Measurements from ENCODE around the gene GLYR1.

The GLYR1 gene

DNA sequence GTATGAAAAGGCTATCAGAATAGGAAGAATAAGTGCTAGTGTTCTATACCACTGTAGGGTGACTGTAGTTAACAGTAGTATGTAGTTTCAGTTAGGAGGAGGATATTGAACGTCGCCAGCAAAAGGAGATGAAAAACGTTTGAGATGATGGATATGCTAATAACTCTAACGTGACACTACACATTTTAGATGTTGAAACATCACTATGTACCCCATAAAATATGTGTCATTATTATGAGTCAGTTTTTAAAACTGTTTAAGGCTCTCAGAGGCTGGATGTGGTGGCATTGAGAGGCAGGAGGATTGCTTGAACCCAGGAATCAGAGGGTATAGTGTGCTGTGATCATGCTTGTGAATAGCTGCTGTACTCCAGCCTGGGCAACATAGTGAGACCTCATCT lies 32.0 kb upstream of the GLYR1 start:
- DNase-seq (ENCODE audit: low read depth) = no peak

GRCh38 chr16:4877380-4877685 lies 30.2 kb upstream of the GLYR1 start:
- no peak for DNase-seq (ENCODE audit: low read depth)

DNA sequence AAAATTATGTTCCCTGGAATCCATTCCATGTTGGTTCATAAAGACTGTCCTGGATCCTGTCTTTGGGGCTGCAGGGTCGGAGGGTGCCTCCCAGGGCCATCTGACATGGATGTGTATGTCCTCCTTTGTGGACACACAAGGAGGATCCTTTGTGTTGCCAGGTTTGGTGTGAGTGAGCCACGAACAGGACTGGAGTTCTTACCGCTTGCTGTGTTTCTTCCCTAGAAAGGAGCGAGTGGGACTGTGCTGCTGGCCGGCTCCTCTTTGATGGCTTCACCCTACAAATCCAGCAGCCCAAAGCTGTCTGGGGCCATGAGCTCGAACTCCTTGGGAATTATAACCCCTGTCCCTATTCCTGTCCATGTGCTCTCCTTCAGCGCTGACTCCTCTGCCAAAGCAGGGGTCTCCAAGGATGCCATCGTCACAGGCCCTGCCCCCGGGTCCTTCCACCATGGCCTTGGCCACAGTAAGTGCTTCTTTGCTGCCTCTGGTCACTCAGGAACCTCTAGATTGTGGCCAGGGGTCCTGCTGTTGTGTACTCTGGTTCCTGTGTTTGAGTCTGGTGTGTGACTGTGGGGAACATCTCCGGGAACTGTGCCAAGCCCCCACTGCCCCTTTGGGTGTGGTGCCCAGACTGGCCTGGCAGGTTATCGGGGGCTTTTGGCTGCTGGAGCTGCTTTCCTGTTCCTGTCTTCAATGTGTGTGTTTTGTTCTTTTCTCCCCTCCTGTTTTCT lies 29.7 kb upstream of the GLYR1 start:
- no peak for DNase-seq (ENCODE audit: low read depth)

GRCh38 chr16:4874666-4875065 lies 27.6 kb upstream of the GLYR1 start:
- DNase-seq (ENCODE audit: low read depth) = no peak

DNA sequence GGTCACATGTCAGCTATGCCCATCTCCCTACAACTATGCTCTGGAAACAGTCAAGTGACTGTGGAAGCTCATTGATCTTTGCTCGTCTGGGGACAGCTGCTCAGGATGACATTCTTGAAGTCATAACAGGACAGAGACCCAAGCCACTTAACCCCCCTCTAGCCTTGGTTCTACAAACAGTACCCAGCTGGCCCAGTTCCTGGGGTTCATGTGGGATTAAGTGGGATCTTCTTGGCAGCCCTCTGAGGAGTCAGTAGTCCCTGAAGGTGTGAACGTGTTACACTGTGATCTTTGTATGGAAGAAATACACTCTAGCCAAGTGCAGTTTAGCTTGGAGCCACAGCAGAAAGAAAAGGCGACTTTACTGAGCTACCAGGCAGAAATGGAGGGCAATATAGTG lies 26.0 kb upstream of the GLYR1 start:
- DNase-seq (ENCODE audit: low read depth) = no peak

DNA sequence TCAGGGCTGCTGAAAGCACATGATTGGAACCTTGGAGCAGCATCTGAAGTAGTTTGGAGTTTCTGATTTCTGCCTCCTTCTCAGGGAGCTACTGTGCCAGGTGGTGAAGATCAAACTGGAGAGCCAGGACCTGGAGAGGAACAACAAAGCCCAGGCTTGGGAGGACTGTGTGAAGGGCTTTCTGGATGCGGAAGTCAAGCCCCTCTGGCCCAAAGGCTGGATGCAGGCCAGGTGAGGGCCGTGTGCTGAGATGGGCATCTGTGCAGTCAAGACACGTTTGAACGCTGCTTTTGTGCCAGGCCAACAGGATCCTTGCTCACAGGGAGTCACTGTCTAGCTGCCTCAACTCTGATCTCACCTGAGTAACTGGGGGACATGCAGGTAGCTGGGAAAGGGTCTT lies 24.0 kb upstream of the GLYR1 start:
- no peak for DNase-seq (ENCODE audit: low read depth)

GRCh38 chr16:4870138-4870671 lies 23.1 kb upstream of the GLYR1 start:
- DNase-seq (ENCODE audit: low read depth) = no peak

GRCh38 chr16:4869147-4869805 lies 22.2 kb upstream of the GLYR1 start:
- DNase-seq (ENCODE audit: low read depth) = no peak

DNA sequence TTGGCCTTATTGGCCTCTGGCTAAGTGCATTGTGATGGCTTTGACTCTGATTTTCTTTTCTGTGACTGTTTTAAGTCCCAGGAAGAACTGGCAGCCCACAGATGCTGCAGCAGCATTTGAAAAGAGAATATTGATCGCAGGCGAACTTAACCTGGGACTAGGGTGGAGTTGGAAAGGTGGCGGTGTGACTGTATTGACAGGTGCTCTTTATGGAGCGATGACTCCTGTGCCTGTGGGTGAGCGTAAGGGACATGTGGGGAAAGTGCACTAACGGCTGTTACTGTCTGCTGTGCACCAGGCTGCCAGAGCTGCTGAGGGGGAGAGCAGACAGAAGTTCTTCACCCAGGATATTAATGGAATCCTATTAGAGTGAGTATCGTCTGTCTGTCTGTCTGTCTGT lies 21.4 kb upstream of the GLYR1 start:
- DNase-seq (ENCODE audit: low read depth) = no peak

GRCh38 chr16:4868026-4868425 lies 20.9 kb upstream of the GLYR1 start:
- DNase-seq (ENCODE audit: low read depth) = no peak

DNA sequence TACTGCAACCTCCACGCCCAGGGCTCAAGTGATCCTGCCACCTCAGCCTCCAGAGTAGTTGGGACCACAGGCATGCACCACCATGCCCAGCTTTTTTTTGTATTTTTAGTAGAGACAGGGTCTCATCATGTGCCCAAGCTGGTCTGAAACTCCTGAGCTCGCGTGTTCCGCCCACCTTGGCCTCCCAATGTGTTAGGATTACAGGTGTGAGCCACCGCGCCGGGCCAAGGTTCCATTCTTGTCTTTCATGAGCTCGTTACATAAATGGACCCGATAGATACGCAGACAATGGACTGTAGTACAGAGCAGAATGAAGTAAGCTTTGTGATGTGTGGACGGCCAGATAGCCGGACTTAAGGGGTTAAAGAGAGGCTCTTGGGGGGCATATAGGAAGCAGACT lies 19.5 kb upstream of the GLYR1 start:
- no peak for DNase-seq (ENCODE audit: low read depth)

- no peak for DNase-seq (ENCODE audit: low read depth)
Observed at GRCh38 chr16:4865231-4865860, 18.3 kb upstream of the GLYR1 start.

GRCh38 chr16:4864728-4865127 lies 17.6 kb upstream of the GLYR1 start:
- no peak for DNase-seq (ENCODE audit: low read depth)

DNA sequence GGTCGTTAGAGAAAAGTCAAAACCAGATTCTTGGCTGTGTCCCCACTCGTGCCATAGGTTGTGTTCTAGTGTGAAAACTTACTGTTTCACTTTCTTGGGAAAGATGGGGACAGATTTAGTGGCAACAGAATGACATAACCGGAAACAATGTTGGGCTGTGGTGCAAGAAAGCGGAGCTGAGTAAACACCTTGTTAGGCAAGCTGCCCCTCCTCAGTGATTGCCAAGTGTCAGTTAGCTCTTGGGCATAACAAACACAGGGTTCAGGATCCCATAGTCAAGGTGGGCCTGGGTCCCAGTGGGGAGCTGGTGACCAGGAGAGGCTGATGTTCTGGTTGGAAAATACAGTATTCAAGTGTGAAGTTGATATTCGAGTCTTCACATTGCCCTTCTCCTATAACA lies 15.6 kb upstream of the GLYR1 start:
- no peak for DNase-seq (ENCODE audit: low read depth)

DNA sequence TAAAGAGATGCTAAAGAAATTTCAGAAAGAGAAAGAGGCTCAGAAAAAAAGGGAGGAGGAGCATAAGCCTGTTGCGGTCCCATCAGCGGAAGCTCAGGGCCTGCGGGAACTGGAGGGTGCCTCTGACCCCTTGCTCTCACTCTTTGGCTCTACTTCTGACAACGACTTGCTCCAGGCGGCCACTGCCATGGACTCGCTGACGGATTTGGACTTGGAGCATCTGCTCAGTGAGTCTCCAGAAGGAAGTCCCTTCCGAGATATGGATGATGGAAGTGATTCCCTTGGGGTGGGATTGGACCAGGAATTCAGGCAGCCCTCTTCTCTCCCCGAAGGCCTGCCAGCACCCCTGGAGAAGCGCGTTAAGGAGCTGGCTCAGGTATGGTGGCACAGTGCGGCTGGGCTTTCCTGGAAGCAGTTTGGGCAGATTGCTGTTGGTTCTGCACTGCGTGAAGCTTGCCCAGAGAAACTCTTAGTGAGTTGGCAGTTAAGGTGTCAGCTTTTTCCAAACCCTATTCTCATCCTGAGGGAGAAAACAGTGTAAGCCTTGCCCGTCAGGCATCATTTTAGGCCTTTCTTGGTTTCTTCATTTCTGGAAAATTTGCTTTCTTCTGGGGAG lies 13.7 kb upstream of the GLYR1 start:
- DNase-seq (ENCODE audit: low read depth) = no peak

DNA sequence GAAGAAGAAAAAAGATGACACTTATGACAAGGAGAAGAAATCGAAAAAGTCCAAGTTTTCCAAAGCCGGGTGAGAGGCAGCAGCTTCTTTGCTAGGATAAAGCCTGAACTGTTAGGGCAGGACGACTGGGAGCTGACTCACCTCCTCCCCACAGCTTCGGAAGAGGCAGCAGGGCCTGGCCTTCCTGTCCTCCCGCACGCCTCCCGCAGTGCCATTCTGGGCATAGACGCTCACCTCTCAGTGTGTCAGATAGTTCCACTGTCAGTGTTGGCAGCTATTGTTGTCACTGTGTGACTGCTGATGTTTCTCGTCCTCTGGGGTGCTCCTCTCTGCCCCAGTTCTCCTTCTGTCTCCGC lies 12.8 kb upstream of the GLYR1 start:
- DNase-seq (ENCODE audit: low read depth) = no peak

DNA sequence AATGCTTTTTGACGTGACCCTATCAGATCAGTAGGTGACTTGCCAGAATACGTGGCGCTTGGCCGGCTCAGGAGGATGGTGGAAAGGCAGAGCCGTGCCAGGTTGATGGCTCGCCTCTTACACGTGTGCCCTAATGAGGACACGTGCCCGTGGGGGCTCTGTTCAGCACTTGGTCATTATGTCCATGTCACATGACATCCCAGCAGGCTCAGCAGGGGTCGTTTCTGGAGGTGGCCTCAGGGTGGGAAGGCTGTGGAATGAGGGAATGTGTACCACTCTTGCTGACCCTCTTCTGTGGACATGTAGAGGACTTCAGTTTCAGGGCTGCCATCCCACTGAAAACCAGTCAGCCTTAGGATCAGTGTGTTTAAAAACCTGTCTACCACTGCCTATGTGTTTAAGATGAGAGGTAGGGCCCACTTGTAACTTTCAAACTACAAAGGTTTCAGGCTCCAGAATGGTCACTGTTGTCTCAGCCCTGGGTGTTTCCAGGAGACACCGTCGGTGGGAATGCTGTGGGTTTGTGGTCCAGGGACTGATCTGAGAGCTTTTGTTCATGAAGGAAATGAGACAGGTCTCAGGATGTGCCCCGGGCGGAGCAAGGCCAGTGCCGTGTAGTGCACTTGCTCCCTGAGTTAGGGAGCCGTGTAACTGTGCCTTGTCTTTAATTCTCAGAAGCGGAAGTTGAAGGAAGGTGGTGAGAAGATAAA lies 12.3 kb upstream of the GLYR1 start:
- no peak for DNase-seq (ENCODE audit: low read depth)

DNA sequence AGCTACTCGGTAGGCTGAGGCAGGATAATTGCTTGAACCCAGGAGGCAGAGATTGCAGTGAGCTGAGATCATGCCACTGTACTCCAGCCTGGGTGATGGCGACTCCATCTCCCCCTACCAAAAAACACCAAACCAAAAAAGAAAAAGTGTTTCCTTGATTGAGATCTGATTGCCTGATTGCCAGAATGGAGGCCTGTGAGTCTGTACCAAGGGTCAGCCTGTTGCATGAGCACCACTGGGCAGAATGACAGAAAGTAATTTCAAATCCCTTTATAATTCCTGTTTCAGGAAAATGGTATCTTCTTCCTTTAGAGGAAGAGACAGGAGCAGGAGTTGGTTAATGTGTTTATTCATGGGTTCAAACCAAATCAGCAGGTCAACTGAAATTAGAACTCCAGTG lies 8.7 kb upstream of the GLYR1 start:
- DNase-seq (ENCODE audit: low read depth) = no peak

- no peak for DNase-seq (ENCODE audit: low read depth)
Observed at GRCh38 chr16:4855371-4855770, 8.3 kb upstream of the GLYR1 start.

DNA sequence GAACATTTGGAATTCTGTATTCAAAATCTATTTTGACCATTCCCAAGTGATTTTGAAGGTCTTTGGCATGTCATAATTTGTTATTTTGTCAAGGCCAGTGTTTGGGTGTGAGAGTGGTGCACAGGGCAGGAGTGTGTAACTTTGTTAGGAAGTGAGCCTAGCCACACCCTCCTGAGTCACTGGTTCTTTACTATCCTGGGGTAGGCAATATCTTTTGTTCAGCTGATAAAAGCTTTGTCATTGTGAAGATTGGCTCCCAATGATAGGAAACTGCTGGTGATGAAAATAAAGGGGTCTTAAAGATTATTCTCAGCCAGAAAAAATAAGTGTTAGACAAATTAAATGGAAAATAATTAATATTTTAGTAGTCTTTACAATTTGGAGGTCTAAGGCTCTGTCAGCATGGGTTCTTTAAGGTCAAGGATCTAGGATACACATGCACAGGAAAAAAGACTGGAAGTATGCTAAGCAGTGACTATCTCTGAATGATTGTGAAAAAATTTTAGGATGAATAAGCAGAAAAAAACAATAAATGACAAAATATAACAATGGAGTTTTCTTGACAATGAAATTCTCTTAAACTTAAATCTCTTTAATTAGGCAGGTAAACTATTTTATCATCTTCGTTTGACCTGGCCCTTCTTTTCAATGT lies 5.3 kb upstream of the GLYR1 start:
- no peak for DNase-seq (ENCODE audit: low read depth)

GRCh38 chr16:4850211-4850610 lies 3.1 kb upstream of the GLYR1 start:
- DNase-seq (ENCODE audit: low read depth) = no peak
